D721Med (cell line): ENCODE measurements around the gene FUT9.

ENCODE experiments used
- DNase-seq: peaks from one replicate; pipeline ENCODE4 v3.0.0; 2011; ENCODE audit warnings: low spot score; ENCODE audit not compliant: insufficient read length
- FAIRE-seq: peaks from 2 replicates; lab custom pipeline; 2011; peaks lifted over from hg19 to GRCh38; lab: Jason Lieb, UNC
- CTCF ChIP-seq: IDR thresholded peaks from 2 replicates; pipeline ENCODE4 v1.5.1; 2012; ENCODE audit warnings: mild to moderate bottlenecking, control low read depth; ENCODE audit not compliant: insufficient read depth; ENCODE audit errors: missing control alignments

FUT9 gene

GRCh38 chr6:96186516-96187195, 170.9 kb downstream of the FUT9 start:
- no peak for FAIRE-seq
- no peak for DNase-seq
- no peak for TF ChIP-seq CTCF

- TF ChIP-seq CTCF = no peak
These were observed 178.9 kb downstream of the FUT9 start for GRCh38 chr6:96194675-96195074.

GRCh38 chr6:96195272-96195671, 179.5 kb downstream of the FUT9 start:
- no peak for TF ChIP-seq CTCF
- no peak for DNase-seq
- no peak for FAIRE-seq

More at GRCh38 chr6:96194675-96195074, 178.9 kb downstream of the FUT9 start:
- DNase-seq = no peak
- no peak for FAIRE-seq

GRCh38 chr6:96196633-96197032, 180.9 kb downstream of the FUT9 start:
- FAIRE-seq = no peak
- no peak for TF ChIP-seq CTCF

GRCh38 chr6:96197241-96197640, 181.5 kb downstream of the FUT9 start:
- DNase-seq (no peak), FAIRE-seq (no peak)
- no peak for TF ChIP-seq CTCF

More at GRCh38 chr6:96196633-96197032, 180.9 kb downstream of the FUT9 start:
- no peak for DNase-seq

GRCh38 chr6:96202571-96202970, 186.8 kb downstream of the FUT9 start:
- TF ChIP-seq CTCF = no peak
- DNase-seq = no peak
- no peak for FAIRE-seq

GRCh38 chr6:96211341-96211740, 195.6 kb downstream of the FUT9 start:
- TF ChIP-seq CTCF = no peak
- FAIRE-seq (no peak), DNase-seq (no peak)
